ENCODE results near the gene SIRT6. TPM values are rescaled to one million over a fixed set of nuclear protein-coding genes. Genes with fewer than 3 reads are reported as not detected.

SIRT6 gene
- total and polyA plus RNA-seq, 9 of the 15 experiments (the other 6 are each of a cell fraction or from before 2014, with no cell fraction given) = 1.4 to 41.1 (median 10.2) TPM

DNA sequence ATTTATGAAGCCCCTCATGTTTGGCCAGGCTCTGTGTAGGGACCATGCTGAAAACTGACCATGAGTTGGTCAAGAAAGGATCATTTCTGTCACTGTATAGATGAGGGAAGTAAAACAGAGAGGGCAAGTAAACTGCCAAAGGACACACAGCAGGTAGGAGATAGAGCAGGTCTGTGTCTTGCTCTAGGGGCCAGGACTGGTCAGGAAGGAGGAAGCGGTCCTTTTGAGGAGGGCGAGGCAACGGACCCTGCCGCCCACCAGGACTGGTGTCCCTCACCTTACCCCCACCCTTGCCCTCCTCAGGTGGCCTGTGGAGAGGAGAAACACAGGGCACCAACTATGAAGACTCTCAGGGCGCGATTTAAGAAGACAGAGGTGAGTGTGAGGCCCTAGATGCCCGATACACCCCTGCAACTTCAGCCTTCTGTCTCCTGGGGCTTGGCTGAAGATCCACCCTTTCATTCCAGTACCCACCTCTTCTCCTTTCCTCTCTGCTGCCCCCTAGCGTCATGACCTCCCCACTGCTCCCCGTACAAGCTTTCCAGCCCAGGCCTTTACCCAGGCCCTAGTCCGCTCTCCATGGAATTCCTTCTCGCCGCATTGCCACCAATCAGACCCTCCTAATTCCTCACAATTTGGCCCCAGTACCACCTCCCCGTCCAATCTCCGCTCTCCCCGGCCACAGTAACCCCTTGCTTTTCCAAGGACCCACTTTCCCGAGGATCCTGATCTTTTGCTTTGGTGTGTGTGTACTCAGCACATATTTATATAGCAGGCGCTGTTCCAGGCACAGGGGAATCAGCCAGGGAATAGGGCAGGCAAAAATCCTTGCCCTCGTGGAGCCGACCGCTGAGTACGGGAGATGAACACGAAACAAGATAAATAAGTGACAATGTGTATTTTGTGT, 4.0 kb upstream of the SIRT6 start (continued):
- TF ChIP-seq ARID2 (IDR thresholded peaks at IDR 0.05) (peak; percentile 42; the same call in 1 of the 2 replicates), ELF1 (tag; IDR thresholded peaks at IDR 0.05) (no peak), HCFC1 (IDR thresholded peaks at IDR 0.05; ENCODE audit: low read depth, low read length) (no peak), SMAD1 (IDR thresholded peaks at IDR 0.05; ENCODE audit: low read depth, low read length, partially characterized antibody) (no peak), MCM5 (IDR thresholded peaks at IDR 0.05; ENCODE audit: low read depth) (no peak), IRF9 (tag; IDR thresholded peaks at IDR 0.05) (no peak), MEF2D (tag; conservative IDR thresholded peaks at IDR 0.05; ENCODE audit: low read depth) (no peak), SRSF9 (IDR thresholded peaks at IDR 0.05; ENCODE audit: borderline replicate concordance, low read depth, low read length) (no peak), FOS (IDR thresholded peaks at IDR 0.05; ENCODE audit: extremely low read depth, insufficient read length) (no peak), PTTG1 (tag; IDR thresholded peaks at IDR 0.05; ENCODE audit: low read depth) (no peak), NCOR1 (IDR thresholded peaks at IDR 0.05) (no peak), HDGF (IDR thresholded peaks at IDR 0.05) (peak; percentile 54; the same call in 1 of the 2 replicates), CEBPB (tag; IDR thresholded peaks at IDR 0.05) (no peak), NFXL1 (CRISPR knock-in tag; IDR thresholded peaks at IDR 0.05) (no peak), HEY1 (CRISPR knock-in tag; IDR thresholded peaks at IDR 0.05; ENCODE audit: borderline replicate concordance) (no peak), ATF7 (IDR thresholded peaks at IDR 0.05) (peak; percentile 60; the same call in 1 of the 2 replicates), ZNF175 (CRISPR knock-in tag; IDR thresholded peaks at IDR 0.05; ENCODE audit: low read depth) (no peak), KLF10 (CRISPR knock-in tag; IDR thresholded peaks at IDR 0.05) (no peak), ZNF354B (CRISPR knock-in tag; IDR thresholded peaks at IDR 0.05) (no peak), BRF1 (IDR thresholded peaks at IDR 0.05; ENCODE audit: borderline replicate concordance, extremely low read depth, insufficient read length) (no peak), ZNF143 (CRISPR knock-in tag; IDR thresholded peaks at IDR 0.05) (no peak), TSC22D4 (tag; IDR thresholded peaks at IDR 0.05) (no peak), HMG20B (CRISPR knock-in tag; IDR thresholded peaks at IDR 0.05) (no peak), CBX1 (IDR thresholded peaks at IDR 0.05; ENCODE audit: low read depth) (no peak), ZNF695 (CRISPR knock-in tag; IDR thresholded peaks at IDR 0.05) (no peak), CTBP1 (IDR thresholded peaks at IDR 0.05; ENCODE audit: borderline replicate concordance) (0 out of 2 replicates have a peak, but pooled peaks have one; percentile 16), MCM3 (IDR thresholded peaks at IDR 0.05) (no peak), SAFB2 (IDR thresholded peaks at IDR 0.05; ENCODE audit: borderline replicate concordance, low read depth, low read length, severe bottlenecking) (no peak), ZNF384 (IDR thresholded peaks at IDR 0.05; ENCODE audit: low read depth, low read length) (0 out of 2 replicates have a peak, but pooled peaks have one; percentile 6), NCOA1 (IDR thresholded peaks at IDR 0.05; ENCODE audit: low read depth) (no peak)
- TF ChIP-seq, protein P1, sequence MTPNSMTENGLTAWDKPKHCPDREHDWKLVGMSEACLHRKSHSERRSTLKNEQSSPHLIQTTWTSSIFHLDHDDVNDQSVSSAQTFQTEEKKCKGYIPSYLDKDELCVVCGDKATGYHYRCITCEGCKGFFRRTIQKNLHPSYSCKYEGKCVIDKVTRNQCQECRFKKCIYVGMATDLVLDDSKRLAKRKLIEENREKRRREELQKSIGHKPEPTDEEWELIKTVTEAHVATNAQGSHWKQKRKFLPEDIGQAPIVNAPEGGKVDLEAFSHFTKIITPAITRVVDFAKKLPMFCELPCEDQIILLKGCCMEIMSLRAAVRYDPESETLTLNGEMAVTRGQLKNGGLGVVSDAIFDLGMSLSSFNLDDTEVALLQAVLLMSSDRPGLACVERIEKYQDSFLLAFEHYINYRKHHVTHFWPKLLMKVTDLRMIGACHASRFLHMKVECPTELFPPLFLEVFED (CRISPR knock-in tag; conservative IDR thresholded peaks at IDR 0.05) = no peak

Measured in K562 (cell line).